Right lobe of liver (tissue), 6 donors: Measurements from ENCODE around the gene ZMIZ1. TPM values are rescaled to one million over a fixed set of nuclear protein-coding genes. Genes with fewer than 3 reads are reported as not detected.

Source experiments
- ATAC-seq, 4 donors: fragments of 200-7000 bp; cut with Tn5 transposase; one replicate each; pipeline ENCODE4 v1.9.1; 2020; ENCODE audit warnings: mild to moderate bottlenecking in 4 of 4, moderate library complexity in 4 of 4
- DNase-seq, 3 donors: peaks; one replicate each; pipeline ENCODE4 v3.0.0-alpha.2; 2020
- H3K27ac ChIP-seq, 3 donors: fragments of 200-600 bp; one replicate each; pipeline ENCODE4 v1.8.0; 2022
- H3K27me3 ChIP-seq, 2 donors: fragments of 200-600 bp; one replicate each; pipeline ENCODE4 v1.8.0; 2022
- H3K36me3 ChIP-seq, 4 donors: fragments of 200-600 bp; sonication (generic) in 1 of 4; one replicate each; pipeline versions ENCODE4 v1.5.1 to v1.8.0; 2017 to 2022; ENCODE audit warnings: control low read depth in 1 of 4
- H3K4me1 ChIP-seq, 4 donors: fragments of 200-600 bp; sonication (generic) in 1 of 4; one replicate each; pipeline versions ENCODE4 v1.5.1 to v1.8.0; 2017 to 2022; ENCODE audit warnings: control low read depth in 1 of 4
- H3K4me3 ChIP-seq, 3 donors: fragments of 200-600 bp; one replicate each; pipeline ENCODE4 v1.8.0; 2022
- H3K9me3 ChIP-seq, 4 donors: fragments of 200-600 bp; sonication (generic) in 1 of 4; one replicate each; pipeline versions ENCODE4 v1.5.1 to v1.8.0; 2017 to 2022; ENCODE audit warnings: control low read depth in 1 of 4
- POLR2A ChIP-seq: fragments of 450-650 bp; IDR thresholded peaks from one replicate; pipeline ENCODE4 v1.6.1; 2017; ENCODE audit warnings: antibody characterized with exemption, mild to moderate bottlenecking
- WGBS: methylation state at CpG from one replicate; pipeline ENCODE4 v1.1.6; 2018; ENCODE audit warnings: low coverage, low lambda C conversion rate; ENCODE audit not compliant: insufficient coverage; ENCODE audit errors: missing lambda C conversion rate; 5-methylcytosine and 5-hydroxymethylcytosine counted together
- intact Hi-C, 2 donors: fragments of 100-400 bp; cut with DNase I; formaldehyde crosslinking; loops; one replicate each; pipeline versions ENCODE4 v1.11.2 to v1.14.1; 2022
- total RNA-seq, 6 experiments: library from RNA; depleted of rRNA in 2 of 6; stranded (reverse); fragments of >200 nt in 2 of 6; fragmentation: NEBNext Ultra II Directional in 3 of 6; extraction: Animal tissue kit (Norgen Biotek cat#: 25700) in 3 of 6; gene quantifications; one replicate each; pipeline versions ENCODE4 v1.1.0 to v1.2.4, GENCODE V29; 2016 to 2023
- TF ChIP-seq, protein P1 (sequence below), 4 donors: fragments of 200-600 bp in 3 of 4; fragments of 450-650 bp in 1 of 4; IDR thresholded peaks; one replicate each; pipeline versions ENCODE4 v1.5.1 to v1.8.0; 2016 to 2022; ENCODE audit warnings: antibody characterized with exemption in 4 of 4, mild to moderate bottlenecking in 2 of 4
- donor health status: DM: no; HTN: yes; CAD: no.
- donor health status: DM: no; HTN: no; CAD: no.
- donor health status: DM: no; HTN: no; CAD: no.
- donor health status: DM: no; HTN: yes; CAD: no.
- donor health status: DM: no; HTN: yes; CAD: no.

ZMIZ1 gene
- total RNA-seq, 6 experiments from 2014 or later, result 9.9 to 22.8 (median 12.3) TPM

DNA sequence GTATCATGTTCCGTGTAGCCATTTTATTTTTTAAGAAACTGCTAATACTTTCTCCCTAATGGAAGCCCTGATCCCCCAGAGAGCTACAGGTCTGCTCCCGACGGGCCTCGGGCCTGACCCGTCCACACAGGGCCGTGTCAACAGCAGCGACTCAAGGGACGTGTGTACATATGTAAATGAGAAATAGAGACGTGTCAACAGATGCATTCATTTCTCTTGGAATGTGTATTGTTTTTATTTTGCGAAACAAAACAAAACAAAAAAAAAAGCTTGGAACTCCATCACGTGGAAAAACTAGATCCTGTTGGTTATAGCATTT lies 246.8 kb downstream of the ZMIZ1 start:
- no peaks in the 10 kb centered on the region for H3K27me3 ChIP-seq

DNA sequence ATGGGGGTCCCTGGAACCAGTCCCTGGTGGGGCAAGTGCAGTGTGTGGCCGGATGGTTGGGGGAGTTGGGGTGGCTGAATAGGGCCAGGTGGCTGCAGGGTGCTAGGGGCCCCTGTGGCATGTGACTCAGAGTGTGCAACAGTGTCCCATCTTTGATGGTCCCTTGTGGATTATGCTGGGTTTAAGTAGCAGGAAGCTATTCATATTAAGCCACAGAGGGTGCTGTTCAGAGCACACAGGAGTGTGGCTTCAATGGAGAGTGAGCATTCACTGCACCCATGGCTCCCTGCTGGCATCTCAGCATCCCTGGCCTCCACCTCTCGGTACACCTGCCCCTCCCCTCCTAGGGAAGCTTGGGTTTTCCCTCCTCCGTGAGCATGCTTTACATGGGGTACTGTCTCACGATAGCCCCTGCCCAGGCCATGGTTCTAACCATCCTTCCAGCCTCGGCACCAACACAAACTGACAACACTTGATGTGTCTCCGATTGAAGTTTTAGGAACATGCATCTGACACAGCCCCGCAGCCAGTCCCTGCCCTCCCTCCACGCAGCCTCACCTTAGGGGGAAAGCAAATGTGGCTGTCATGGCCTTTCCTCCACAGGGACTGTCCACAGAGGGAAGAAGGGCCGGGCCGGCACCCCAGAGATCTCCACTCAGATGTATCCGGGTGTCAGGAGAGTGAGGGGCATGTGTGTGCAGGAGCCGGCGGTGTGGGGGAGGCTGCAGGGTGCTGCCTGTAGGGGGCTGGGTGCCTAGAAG lies 248.1 kb downstream of the ZMIZ1 start:
- no peak overlapping the region for H3K27ac ChIP-seq
- H3K27me3 ChIP-seq, result no peaks in the 10 kb centered on the region
- H3K4me1 ChIP-seq, result no peaks in the 10 kb centered on the region
- intact Hi-C loops, result no loop called here
- TF ChIP-seq, protein P1, sequence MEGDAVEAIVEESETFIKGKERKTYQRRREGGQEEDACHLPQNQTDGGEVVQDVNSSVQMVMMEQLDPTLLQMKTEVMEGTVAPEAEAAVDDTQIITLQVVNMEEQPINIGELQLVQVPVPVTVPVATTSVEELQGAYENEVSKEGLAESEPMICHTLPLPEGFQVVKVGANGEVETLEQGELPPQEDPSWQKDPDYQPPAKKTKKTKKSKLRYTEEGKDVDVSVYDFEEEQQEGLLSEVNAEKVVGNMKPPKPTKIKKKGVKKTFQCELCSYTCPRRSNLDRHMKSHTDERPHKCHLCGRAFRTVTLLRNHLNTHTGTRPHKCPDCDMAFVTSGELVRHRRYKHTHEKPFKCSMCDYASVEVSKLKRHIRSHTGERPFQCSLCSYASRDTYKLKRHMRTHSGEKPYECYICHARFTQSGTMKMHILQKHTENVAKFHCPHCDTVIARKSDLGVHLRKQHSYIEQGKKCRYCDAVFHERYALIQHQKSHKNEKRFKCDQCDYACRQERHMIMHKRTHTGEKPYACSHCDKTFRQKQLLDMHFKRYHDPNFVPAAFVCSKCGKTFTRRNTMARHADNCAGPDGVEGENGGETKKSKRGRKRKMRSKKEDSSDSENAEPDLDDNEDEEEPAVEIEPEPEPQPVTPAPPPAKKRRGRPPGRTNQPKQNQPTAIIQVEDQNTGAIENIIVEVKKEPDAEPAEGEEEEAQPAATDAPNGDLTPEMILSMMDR (IDR thresholded peaks at IDR 0.05), result no peak
- no peak for TF ChIP-seq POLR2A
- peaks cover 0 to 6% (median 0%) of the 10 kb centered on the region in 4 donors for H3K36me3 ChIP-seq
- no peak overlapping the region for H3K4me3 ChIP-seq
- ATAC-seq, result peak; percentile 5 to 37 (median 19)
- H3K9me3 ChIP-seq, result no peaks in the 10 kb centered on the region
- 49% methylated on average over 8 of the region's 13 CpGs for WGBS
- peak in 1 of 3 donors; percentile 52 for DNase-seq

More for the DNA sequence above, 246.8 kb downstream of the ZMIZ1 start:
- TF ChIP-seq POLR2A, result no peak
- intact Hi-C loops, result no loop called here
- no peak for DNase-seq
- no peak overlapping the region for H3K27ac ChIP-seq
- ATAC-seq, result no peak
- H3K9me3 ChIP-seq, result no peaks in the 10 kb centered on the region
- no peaks in the 10 kb centered on the region for H3K4me1 ChIP-seq
- no peak overlapping the region for H3K4me3 ChIP-seq
- WGBS, result 75% methylated on average over 11 of the region's 11 CpGs
- peaks cover 0 to 6% (median 0%) of the 10 kb centered on the region in 4 donors for H3K36me3 ChIP-seq

DNA sequence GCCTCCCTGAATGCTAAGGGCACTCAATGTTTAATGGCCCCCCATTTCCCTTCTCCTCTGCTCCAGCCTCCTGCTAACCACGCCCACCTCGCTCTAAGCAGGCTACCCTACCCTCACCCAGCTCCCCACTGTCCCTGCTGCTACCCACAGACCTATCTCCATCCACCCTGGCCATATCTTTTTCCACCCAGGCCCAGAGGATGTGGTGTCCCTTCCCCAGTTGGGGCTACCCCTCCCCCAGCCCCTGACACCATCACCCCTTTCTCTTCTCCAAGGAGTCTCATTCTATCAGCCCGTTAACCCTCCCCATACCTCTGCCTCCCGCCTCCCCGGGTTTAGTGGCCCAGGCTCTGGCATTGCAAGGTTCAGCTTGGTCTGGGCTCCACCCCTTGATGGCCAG lies 249.6 kb downstream of the ZMIZ1 start:
- intact Hi-C loops, result no loop called here
- no peak for ATAC-seq
- WGBS, result 87% methylated on average over 5 of the region's 5 CpGs

DNA sequence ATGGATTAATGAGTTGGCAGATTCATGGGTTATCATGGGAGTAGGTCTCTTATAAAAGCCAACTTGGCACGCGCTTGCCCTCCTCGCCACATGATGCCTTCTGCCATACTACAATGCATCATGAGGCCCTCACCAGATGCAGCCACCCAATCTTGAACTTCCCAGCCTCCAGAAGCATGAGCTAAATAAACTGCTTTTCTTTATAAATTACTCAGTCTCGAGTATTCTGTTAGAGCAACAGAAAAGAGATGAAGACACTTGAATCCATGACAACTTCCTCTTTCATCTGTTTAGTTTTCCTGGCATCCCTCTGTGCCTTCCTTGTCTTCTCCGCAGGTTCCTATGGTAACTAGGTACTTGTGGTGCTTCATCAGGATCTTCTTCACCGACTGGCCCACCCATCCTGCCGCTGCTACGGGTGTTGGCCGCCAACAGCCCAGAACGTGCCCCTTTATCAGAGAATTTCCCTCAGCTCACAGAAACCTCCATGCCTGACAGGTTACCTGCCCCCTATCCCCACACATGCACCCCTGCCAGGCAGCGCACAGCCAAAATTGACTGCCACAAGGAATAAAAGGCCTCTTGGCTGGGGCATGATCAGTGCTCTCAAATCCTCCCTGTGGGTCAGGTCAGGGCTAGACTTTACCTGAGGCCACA lies 250.5 kb downstream of the ZMIZ1 start:
- Histone ChIP-seq H3K27me3 (no peaks in the 10 kb centered on the region), H3K27ac (no peak overlapping the region), H3K36me3 (no peaks in the 10 kb centered on the region), H3K9me3 (no peaks in the 10 kb centered on the region), H3K4me3 (no peak overlapping the region), H3K4me1 (no peaks in the 10 kb centered on the region)
- DNase-seq, result no peak
- TF ChIP-seq, protein P1 (IDR thresholded peaks at IDR 0.05), result no peak
- ATAC-seq, result no peak
- WGBS, result 88% methylated on average over 7 of the region's 11 CpGs
- intact Hi-C loops, result no loop called here

More for the DNA sequence above, 249.6 kb downstream of the ZMIZ1 start:
- no peak overlapping the region for H3K27ac ChIP-seq
- H3K36me3 ChIP-seq, result no peaks in the 10 kb centered on the region
- TF ChIP-seq, protein P1 (IDR thresholded peaks at IDR 0.05), result no peak
- no peak for TF ChIP-seq POLR2A
- no peak overlapping the region for H3K4me3 ChIP-seq
- H3K27me3 ChIP-seq, result no peaks in the 10 kb centered on the region
- no peak for DNase-seq
- no peaks in the 10 kb centered on the region for H3K4me1 ChIP-seq
- H3K9me3 ChIP-seq, result no peaks in the 10 kb centered on the region

DNA sequence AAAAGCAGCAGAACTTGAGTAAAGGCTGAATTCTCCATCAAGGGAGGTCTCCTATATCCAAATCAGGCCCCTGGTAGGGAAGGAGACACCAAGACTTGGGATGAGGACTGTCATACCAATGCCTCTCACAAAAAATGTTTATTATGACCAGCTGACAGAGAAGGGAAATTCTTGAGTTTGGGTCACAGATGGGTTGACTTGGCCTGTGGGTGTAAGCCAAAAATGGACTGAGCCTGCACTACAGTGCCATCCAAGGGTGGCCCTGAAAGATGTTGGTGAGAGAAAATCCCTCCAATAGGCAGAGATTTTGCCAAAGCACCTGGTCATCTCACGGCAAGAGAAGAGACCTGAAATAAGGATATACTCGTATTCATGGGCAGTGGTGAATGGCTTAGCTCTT lies 251.6 kb downstream of the ZMIZ1 start:
- H3K4me1 ChIP-seq, result no peaks in the 10 kb centered on the region
- no peak for ATAC-seq
- no peaks in the 10 kb centered on the region for H3K36me3 ChIP-seq
- DNase-seq, result no peak
- no peak overlapping the region for H3K4me3 ChIP-seq
- no peaks in the 10 kb centered on the region for H3K27me3 ChIP-seq
- intact Hi-C loops, result no loop called here
- WGBS, result 100% methylated on average over 1 of the region's 2 CpGs
- no peak for TF ChIP-seq POLR2A
- TF ChIP-seq, protein P1 (IDR thresholded peaks at IDR 0.05), result no peak
- no peak overlapping the region for H3K27ac ChIP-seq
- no peaks in the 10 kb centered on the region for H3K9me3 ChIP-seq
